Adrenal gland (tissue), 5 donors: ENCODE data around the gene KRT26.

Experiments used
- POLR2A ChIP-seq, 2 donors: fragments of 450-650 bp; IDR thresholded peaks; one replicate each; pipeline ENCODE4 v1.6.1; 2017; ENCODE audit warnings: antibody characterized with exemption in 2 of 2, mild to moderate bottlenecking in 2 of 2, moderate library complexity in 1 of 2
- TF ChIP-seq, protein P1 (sequence below), 6 experiments: fragments of 450-650 bp in 4 of 6; fragments of 200-600 bp in 2 of 6; sonication (generic) in 1 of 6; IDR thresholded peaks; 1 replicate in 5 of 6; 2 replicates in 1 of 6; pipeline versions ENCODE4 v1.5.1 to v1.8.0; 2016 to 2021; ENCODE audit warnings: antibody characterized with exemption in 6 of 6, mild to moderate bottlenecking in 2 of 6, moderate library complexity in 1 of 6
- donor health status: DM: no; HTN: no; CAD: no.

GRCh38 chr17:40751065-40751464 is 20.9 kb downstream of the KRT26 start:
- TF ChIP-seq, protein P1, sequence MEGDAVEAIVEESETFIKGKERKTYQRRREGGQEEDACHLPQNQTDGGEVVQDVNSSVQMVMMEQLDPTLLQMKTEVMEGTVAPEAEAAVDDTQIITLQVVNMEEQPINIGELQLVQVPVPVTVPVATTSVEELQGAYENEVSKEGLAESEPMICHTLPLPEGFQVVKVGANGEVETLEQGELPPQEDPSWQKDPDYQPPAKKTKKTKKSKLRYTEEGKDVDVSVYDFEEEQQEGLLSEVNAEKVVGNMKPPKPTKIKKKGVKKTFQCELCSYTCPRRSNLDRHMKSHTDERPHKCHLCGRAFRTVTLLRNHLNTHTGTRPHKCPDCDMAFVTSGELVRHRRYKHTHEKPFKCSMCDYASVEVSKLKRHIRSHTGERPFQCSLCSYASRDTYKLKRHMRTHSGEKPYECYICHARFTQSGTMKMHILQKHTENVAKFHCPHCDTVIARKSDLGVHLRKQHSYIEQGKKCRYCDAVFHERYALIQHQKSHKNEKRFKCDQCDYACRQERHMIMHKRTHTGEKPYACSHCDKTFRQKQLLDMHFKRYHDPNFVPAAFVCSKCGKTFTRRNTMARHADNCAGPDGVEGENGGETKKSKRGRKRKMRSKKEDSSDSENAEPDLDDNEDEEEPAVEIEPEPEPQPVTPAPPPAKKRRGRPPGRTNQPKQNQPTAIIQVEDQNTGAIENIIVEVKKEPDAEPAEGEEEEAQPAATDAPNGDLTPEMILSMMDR (IDR thresholded peaks at IDR 0.05): no peak
- TF ChIP-seq POLR2A (IDR thresholded peaks at IDR 0.05): no peak
